ENCODE data around the gene ARHGAP8. TPM values are rescaled to one million over a fixed set of nuclear protein-coding genes. Genes with fewer than 3 reads are reported as not detected.

The ARHGAP8 gene
- polyA plus RNA-seq, 3 donors = 0.03 TPM; not detected in 2

- no peak overlapping the region for H3K4me3 Mint-ChIP-seq
- Histone ChIP-seq H3K9me3 (replicated peaks in 1 of 2; ENCODE audit: control insufficient read depth in 1 of 2, insufficient read depth in 1 of 2, low read length in 2 of 2) (peaks cover 0 to 13% of the 10 kb centered on the region in 2 donors), H3K9ac (ENCODE audit: insufficient read depth, low read length, poor library complexity, severe bottlenecking) (no peak overlapping the region), H4K20me1 (ENCODE audit: insufficient read depth, low read length) (no peaks in the 10 kb centered on the region), H3K4me3 (replicated peaks in 1 of 3; ENCODE audit: low read depth in 2 of 3, low read length in 3 of 3) (no peak overlapping the region), H2AFZ (ENCODE audit: insufficient read depth, low read depth, low read length, poor library complexity, severe bottlenecking) (no peak overlapping the region), H3K27ac (ENCODE audit: low read depth in 1 of 2, low read length in 2 of 2) (no peak overlapping the region), H3K79me2 (ENCODE audit: insufficient read depth, low read length) (no peaks in the 10 kb centered on the region), H3K4me2 (replicated peaks; ENCODE audit: extremely low read depth, low read length, poor library complexity, severe bottlenecking) (no peak overlapping the region), H3K36me3 (replicated peaks in 1 of 2; ENCODE audit: control insufficient read depth in 1 of 2, insufficient read depth in 2 of 2, low read length in 2 of 2) (no peaks in the 10 kb centered on the region), H3K4me1 (ENCODE audit: control insufficient read depth in 1 of 2, insufficient read depth in 2 of 2, low read length in 2 of 2) (no peaks in the 10 kb centered on the region), H3K27me3 (ENCODE audit: control insufficient read depth in 2 of 2, insufficient read depth in 2 of 2, low read length in 2 of 2) (no peaks in the 10 kb centered on the region)
- intact Hi-C loops (cut with micrococcal nuclease) = no loop called here
- H3K36me3 Mint-ChIP-seq = no peaks in the 10 kb centered on the region
- H3K9me3 Mint-ChIP-seq = peaks cover 3 to 18% (median 15%) of the 10 kb centered on the region in 7 donors
- H3K4me1 Mint-ChIP-seq = no peaks in the 10 kb centered on the region
- peaks cover 0 to 5% (median 1%) of the 10 kb centered on the region in 3 donors for H3K27me3 Mint-ChIP-seq (ENCODE audit: low read depth in 3 of 3)
- H3K27ac Mint-ChIP-seq = no peak overlapping the region
- DNase-seq = no peak
- 90% methylated on average over 12 of the region's 14 CpGs for WGBS (ENCODE audit: insufficient coverage)
- no peak for TF ChIP-seq CTCF (IDR thresholded peaks at IDR 0.05)
These were observed 95.9 kb downstream of the ARHGAP8 start for GRCh38 chr22:44848296-44848741.

- WGBS (ENCODE audit: insufficient coverage) = 97% methylated on average over 9 of the region's 21 CpGs
- no peak for TF ChIP-seq CTCF (IDR thresholded peaks at IDR 0.05)
- no peaks in the 10 kb centered on the region for H3K36me3 ChIP-seq (replicated peaks in 1 of 2; ENCODE audit: control insufficient read depth in 1 of 2, insufficient read depth in 2 of 2, low read length in 2 of 2)
- H3K27me3 ChIP-seq (ENCODE audit: control insufficient read depth in 2 of 2, insufficient read depth in 2 of 2, low read length in 2 of 2) = no peaks in the 10 kb centered on the region
- H3K27ac ChIP-seq (ENCODE audit: low read depth in 1 of 2, low read length in 2 of 2) = no peak overlapping the region
- no peak overlapping the region for H3K27ac Mint-ChIP-seq
- no peak overlapping the region for H3K4me3 ChIP-seq (replicated peaks in 1 of 3; ENCODE audit: low read depth in 2 of 3, low read length in 3 of 3)
- H4K20me1 ChIP-seq (ENCODE audit: insufficient read depth, low read length) = no peaks in the 10 kb centered on the region
- H3K27me3 Mint-ChIP-seq (ENCODE audit: low read depth in 3 of 3) = peaks cover 0 to 5% (median 1%) of the 10 kb centered on the region in 3 donors
- intact Hi-C loops (cut with micrococcal nuclease) = no loop called here
- H2AFZ ChIP-seq (ENCODE audit: insufficient read depth, low read depth, low read length, poor library complexity, severe bottlenecking) = no peak overlapping the region
- DNase-seq = no peak
- H3K79me2 ChIP-seq (ENCODE audit: insufficient read depth, low read length) = no peaks in the 10 kb centered on the region
- H3K4me1 ChIP-seq (ENCODE audit: control insufficient read depth in 1 of 2, insufficient read depth in 2 of 2, low read length in 2 of 2) = no peaks in the 10 kb centered on the region
- H3K9ac ChIP-seq (ENCODE audit: insufficient read depth, low read length, poor library complexity, severe bottlenecking) = no peak overlapping the region
- peaks cover 0 to 11% of the 10 kb centered on the region in 2 donors for H3K9me3 ChIP-seq (replicated peaks in 1 of 2; ENCODE audit: control insufficient read depth in 1 of 2, insufficient read depth in 1 of 2, low read length in 2 of 2)
- no peak overlapping the region for H3K4me3 Mint-ChIP-seq
- no peaks in the 10 kb centered on the region for H3K36me3 Mint-ChIP-seq
- H3K4me2 ChIP-seq (replicated peaks; ENCODE audit: extremely low read depth, low read length, poor library complexity, severe bottlenecking) = no peak overlapping the region
- H3K9me3 Mint-ChIP-seq = peaks cover 3 to 17% (median 13%) of the 10 kb centered on the region in 7 donors
- H3K4me1 Mint-ChIP-seq = no peaks in the 10 kb centered on the region
These were observed 96.5 kb downstream of the ARHGAP8 start for GRCh38 chr22:44848791-44849420.

Data from CD14-positive monocyte (primary cell).